CD14-positive monocyte (primary cell): Measurements from ENCODE around the gene PDP2. TPM values are rescaled to one million over a fixed set of nuclear protein-coding genes. Genes with fewer than 3 reads are reported as not detected.

Source experiments
- DNase-seq, 3 donors: peaks; one replicate each; pipeline ENCODE4 v3.0.0-alpha.2; 2011 to 2022
- H2AFZ ChIP-seq: 2 replicates; pipeline ENCODE4 v1.6.0; 2012; ENCODE audit warnings: mild to moderate bottlenecking, low read depth, low read length, inconsistent platforms; ENCODE audit not compliant: insufficient read depth, poor library complexity, severe bottlenecking
- H3K27ac ChIP-seq, 2 donors: 1 replicate in 1 of 2; 2 replicates in 1 of 2; pipeline ENCODE4 v1.5.1; 2012 to 2013; ENCODE audit warnings: low read length in 2 of 2, control low read depth in 1 of 2, inconsistent platforms in 1 of 2, low read depth in 1 of 2, mild to moderate bottlenecking in 1 of 2
- H3K27me3 ChIP-seq, 2 donors: one replicate each; pipeline versions ENCODE4 v1.6.0 to v1.6.1; 2011 to 2013; ENCODE audit warnings: low read length in 2 of 2; ENCODE audit not compliant: control insufficient read depth in 2 of 2, insufficient read depth in 2 of 2
- H3K36me3 ChIP-seq, 2 donors: replicated peaks in 1 of 2; 1 replicate in 1 of 2; 2 replicates in 1 of 2; pipeline versions ENCODE4 v1.5.1 to v1.6.1; 2012 to 2013; ENCODE audit warnings: low read length in 2 of 2, control low read depth in 1 of 2, inconsistent platforms in 1 of 2, mild to moderate bottlenecking in 1 of 2; ENCODE audit not compliant: insufficient read depth in 2 of 2, control insufficient read depth in 1 of 2
- H3K4me1 ChIP-seq, 2 donors: 1 replicate in 1 of 2; 2 replicates in 1 of 2; pipeline versions ENCODE4 v1.5.1 to v1.6.1; 2012 to 2013; ENCODE audit warnings: low read length in 2 of 2, control low read depth in 1 of 2, inconsistent platforms in 1 of 2, mild to moderate bottlenecking in 1 of 2, moderate library complexity in 1 of 2; ENCODE audit not compliant: insufficient read depth in 2 of 2, control insufficient read depth in 1 of 2
- H3K4me2 ChIP-seq: replicated peaks from 2 replicates; pipeline ENCODE3; 2012; ENCODE audit warnings: low read length, moderate library complexity, mild to moderate bottlenecking; ENCODE audit not compliant: poor library complexity, severe bottlenecking; ENCODE audit errors: extremely low read depth
- H3K4me3 ChIP-seq, 3 experiments: fragments of 200-600 bp in 1 of 3; sonication (generic) in 1 of 3; replicated peaks in 1 of 3; 1 replicate in 2 of 3; 2 replicates in 1 of 3; pipeline ENCODE4 v1.5.1; 2011 to 2013; ENCODE audit warnings: low read length in 3 of 3, mild to moderate bottlenecking in 3 of 3, control low read depth in 2 of 3, low read depth in 2 of 3, inconsistent platforms in 1 of 3, moderate library complexity in 1 of 3
- H3K79me2 ChIP-seq: 2 replicates; pipeline ENCODE4 v1.6.0; 2012; ENCODE audit warnings: mild to moderate bottlenecking, control low read depth, inconsistent platforms, low read length, moderate library complexity; ENCODE audit not compliant: insufficient read depth
- H3K9ac ChIP-seq: 2 replicates; pipeline ENCODE4 v1.6.0; 2017; ENCODE audit warnings: low read length, mild to moderate bottlenecking; ENCODE audit not compliant: insufficient read depth, poor library complexity, severe bottlenecking
- H3K9me3 ChIP-seq, 2 donors: replicated peaks in 1 of 2; 1 replicate in 1 of 2; 2 replicates in 1 of 2; pipeline versions ENCODE4 v1.5.1 to v1.6.1; 2012 to 2013; ENCODE audit warnings: low read length in 2 of 2, control low read depth in 1 of 2; ENCODE audit not compliant: control insufficient read depth in 1 of 2, insufficient read depth in 1 of 2
- H4K20me1 ChIP-seq: 2 replicates; pipeline ENCODE4 v1.6.0; 2012; ENCODE audit warnings: mild to moderate bottlenecking, low read length, control low read depth, moderate library complexity; ENCODE audit not compliant: insufficient read depth
- H3K27ac Mint-ChIP-seq, 7 donors: one replicate each; pipeline ENCODE4 v1.8.0; 2020; ENCODE audit warnings: mild to moderate bottlenecking in 7 of 7, mixed read lengths in 7 of 7, moderate library complexity in 6 of 7, inconsistent platforms in 2 of 7
- H3K27me3 Mint-ChIP-seq, 3 donors: one replicate each; pipeline ENCODE4 v1.8.0; 2021 to 2022; ENCODE audit warnings: low read depth in 3 of 3, mild to moderate bottlenecking in 3 of 3, mixed read lengths in 3 of 3, moderate library complexity in 3 of 3, inconsistent platforms in 1 of 3
- H3K36me3 Mint-ChIP-seq, 2 donors: one replicate each; pipeline ENCODE4 v1.8.0; 2020; ENCODE audit warnings: mixed read lengths in 2 of 2, inconsistent platforms in 1 of 2, mild to moderate bottlenecking in 1 of 2
- H3K4me1 Mint-ChIP-seq: one replicate; pipeline ENCODE4 v1.8.0; 2020; ENCODE audit warnings: mild to moderate bottlenecking, mixed read lengths
- H3K4me3 Mint-ChIP-seq, 2 donors: one replicate each; pipeline ENCODE4 v1.8.0; 2020; ENCODE audit warnings: mild to moderate bottlenecking in 2 of 2, mixed read lengths in 2 of 2, moderate library complexity in 1 of 2
- H3K9me3 Mint-ChIP-seq, 7 donors: one replicate each; pipeline ENCODE4 v1.8.0; 2020 to 2022; ENCODE audit warnings: mixed read lengths in 7 of 7, mild to moderate bottlenecking in 6 of 7, moderate library complexity in 6 of 7, inconsistent platforms in 2 of 7
- CTCF ChIP-seq: fragments of 200-600 bp; IDR thresholded peaks from one replicate; pipeline ENCODE4 v1.8.0; 2022; ENCODE audit warnings: antibody characterized with exemption, mild to moderate bottlenecking
- WGBS: methylation state at CpG from one replicate; pipeline ENCODE4 v1.1.5; 2013; ENCODE audit warnings: missing lambda C conversion rate; ENCODE audit not compliant: insufficient coverage; 5-methylcytosine and 5-hydroxymethylcytosine counted together
- intact Hi-C, 2 donors: fragments of 100-400 bp; cut with micrococcal nuclease; formaldehyde crosslinking; loops; one replicate each; pipeline versions ENCODE4 v1.15.0 to v1.15.1; 2023
- polyA plus RNA-seq, 3 donors: library from polyadenylated mRNA; depleted of rRNA in 1 of 3; unstranded in 2 of 3; stranded (reverse) in 1 of 3; fragments of 300-500 nt in 2 of 3; fragments of >200 nt in 1 of 3; fragmentation: Illumina TruSeq in 2 of 3; gene quantifications; 1 replicate in 2 of 3; 2 replicates in 1 of 3; pipeline ENCODE4 v1.2.3, GENCODE V29; 2012 to 2021

Gene PDP2
- polyA plus RNA-seq, 3 donors = 1.1 TPM; not detected in 2

GRCh38 chr16:66850115-66850815, 30.1 kb upstream of the PDP2 start:
- H3K9me3 Mint-ChIP-seq = peaks cover 0 to 4% (median 0%) of the 10 kb centered on the region in 7 donors
- Histone ChIP-seq H3K27ac (no peak overlapping the region), H3K9ac (no peak overlapping the region), H2AFZ (peak overlapping the region; percentile 43), H3K4me1 (peaks cover 7 to 11% of the 10 kb centered on the region in 2 donors), H3K79me2 (no peaks in the 10 kb centered on the region), H3K27me3 (peaks cover 11 to 45% of the 10 kb centered on the region in 2 donors), H3K4me2 (peak overlapping the region; percentile 3), H3K9me3 (peaks cover 0 to 5% of the 10 kb centered on the region in 2 donors), H4K20me1 (no peaks in the 10 kb centered on the region), H3K4me3 (no peak overlapping the region), H3K36me3 (no peaks in the 10 kb centered on the region)
- intact Hi-C loops = no loop called here
- no peak for TF ChIP-seq CTCF
- H3K27ac Mint-ChIP-seq = no peak overlapping the region
- DNase-seq = peak in 1 of 3 donors; percentile 24
- peaks cover 0 to 4% of the 10 kb centered on the region in 2 donors for H3K36me3 Mint-ChIP-seq
- peaks cover 46 to 88% (median 55%) of the 10 kb centered on the region in 3 donors for H3K27me3 Mint-ChIP-seq
- no peak overlapping the region for H3K4me3 Mint-ChIP-seq
- peaks cover 16% of the 10 kb centered on the region for H3K4me1 Mint-ChIP-seq
- WGBS = 33% methylated on average over 3 of the region's 14 CpGs

DNA sequence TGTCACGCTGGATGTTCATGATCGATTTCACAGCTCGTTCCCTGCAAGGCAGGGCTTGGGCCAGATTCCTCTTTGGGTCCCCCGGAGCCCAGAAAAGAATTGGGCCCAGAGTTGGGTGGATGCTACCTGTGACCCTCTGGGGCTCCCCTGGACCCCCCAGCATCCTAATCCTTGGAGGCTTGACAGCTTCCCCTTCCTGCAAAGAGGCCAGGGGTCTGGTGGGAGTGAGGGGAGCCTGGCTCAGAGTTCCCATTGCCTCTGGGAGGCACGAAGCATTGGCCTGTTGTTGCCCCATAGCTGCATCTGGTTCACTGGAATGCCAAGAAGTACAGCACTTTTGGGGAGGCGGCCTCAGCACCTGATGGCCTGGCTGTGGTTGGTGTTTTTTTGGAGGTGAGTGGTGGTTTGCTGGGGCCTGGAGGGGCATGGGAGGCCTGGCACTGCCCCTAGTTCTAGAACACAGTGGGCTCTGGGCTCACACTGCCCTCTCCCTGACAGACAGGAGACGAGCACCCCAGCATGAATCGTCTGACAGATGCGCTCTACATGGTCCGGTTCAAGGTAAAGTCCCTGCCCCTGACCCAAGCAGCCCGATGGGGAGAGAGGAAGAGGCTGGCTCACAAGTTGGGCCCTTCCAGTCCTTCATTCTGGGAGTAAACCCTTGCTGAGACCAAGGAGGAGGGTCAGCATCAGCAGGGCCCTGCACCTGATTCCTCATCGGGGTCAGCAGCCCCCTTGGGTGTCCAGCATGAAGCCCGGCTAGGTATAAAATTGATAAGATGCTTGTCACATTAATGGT, 28.9 kb upstream of the PDP2 start:
- Mint-ChIP-seq H3K27ac (peak overlapping the region in 1 of 7 donors; percentile 58), H3K36me3 (peaks cover 0 to 2% of the 10 kb centered on the region in 2 donors), H3K4me3 (peak overlapping the region in 1 of 2 donors; percentile 64)

More for the DNA sequence above, 28.9 kb upstream of the PDP2 start:
- no peak overlapping the region for H3K27ac ChIP-seq
- no peak for DNase-seq
- no peaks in the 10 kb centered on the region for H4K20me1 ChIP-seq
- peaks cover 7 to 11% of the 10 kb centered on the region in 2 donors for H3K4me1 ChIP-seq
- Mint-ChIP-seq H3K4me1 (peaks cover 14% of the 10 kb centered on the region), H3K9me3 (peaks cover 0 to 3% (median 0%) of the 10 kb centered on the region in 7 donors), H3K27me3 (peaks cover 42 to 83% (median 46%) of the 10 kb centered on the region in 3 donors)
- intact Hi-C loops = no loop called here
- H3K4me2 ChIP-seq = no peak overlapping the region
- 97% methylated on average over 12 of the region's 13 CpGs for WGBS
- H3K27me3 ChIP-seq = peaks cover 4 to 39% of the 10 kb centered on the region in 2 donors
- no peak for TF ChIP-seq CTCF
- H3K4me3 ChIP-seq = no peak overlapping the region
- no peaks in the 10 kb centered on the region for H3K79me2 ChIP-seq
- H3K9me3 ChIP-seq = no peaks in the 10 kb centered on the region
- no peak overlapping the region for H3K9ac ChIP-seq
- no peaks in the 10 kb centered on the region for H3K36me3 ChIP-seq
- no peak overlapping the region for H2AFZ ChIP-seq
